HG02610 (cell line): ENCODE data around the gene EGFLAM.

Experiments
- ATAC-seq: cut with Tn5 transposase; IDR thresholded peaks from one replicate; pipeline ENCODE4 v1.9.1; 2021; ENCODE audit warnings: mild to moderate bottlenecking, moderate library complexity; ENCODE audit not compliant: unreplicated experiment

Gene EGFLAM

GRCh38 chr5:38265546-38266179, 7.3 kb downstream of the EGFLAM start:
- peak; percentile 85 for ATAC-seq

DNA sequence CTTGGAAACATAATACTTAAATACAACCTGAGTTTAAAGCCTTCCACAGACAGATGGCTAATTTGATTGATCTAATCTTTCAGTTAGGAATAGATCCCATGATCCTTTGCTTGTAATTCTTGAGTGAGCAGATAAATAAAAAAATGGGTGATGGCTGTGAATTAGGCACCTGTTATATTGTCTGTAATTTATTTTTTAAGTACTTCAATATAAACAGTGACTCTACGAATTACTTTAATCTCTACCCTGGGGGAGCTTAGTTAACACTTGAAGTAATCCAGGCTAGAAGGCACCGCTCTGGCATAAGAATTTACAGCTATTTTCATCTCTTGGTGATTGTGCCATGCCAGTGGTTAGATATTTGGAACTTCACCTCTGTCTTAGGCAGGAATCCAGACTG, 9.0 kb downstream of the EGFLAM start:
- ATAC-seq, result no peak

- ATAC-seq, result no peak
Observed at GRCh38 chr5:38273626-38274025, 15.3 kb downstream of the EGFLAM start.

GRCh38 chr5:38274370-38274769, 16.0 kb downstream of the EGFLAM start:
- no peak for ATAC-seq

DNA sequence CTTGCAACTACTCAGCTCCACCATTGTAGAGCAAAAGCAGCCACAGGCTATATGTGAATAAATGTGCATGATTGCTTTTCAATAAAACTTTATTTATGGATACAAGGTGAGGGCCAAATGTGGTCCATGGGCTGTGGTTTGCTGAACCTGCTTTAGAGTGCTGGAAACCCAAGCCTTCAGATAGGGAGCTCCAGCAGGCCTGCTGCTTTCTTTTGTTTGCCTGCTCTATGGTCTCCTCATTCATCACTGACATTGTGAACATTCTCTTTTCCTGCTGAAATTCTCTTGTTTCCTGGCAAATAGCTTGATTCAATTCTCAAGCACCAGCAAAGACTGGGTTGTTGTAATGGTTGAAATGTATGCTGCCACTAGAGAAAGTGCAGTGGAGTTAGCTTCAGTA, 26.0 kb downstream of the EGFLAM start:
- no peak for ATAC-seq

DNA sequence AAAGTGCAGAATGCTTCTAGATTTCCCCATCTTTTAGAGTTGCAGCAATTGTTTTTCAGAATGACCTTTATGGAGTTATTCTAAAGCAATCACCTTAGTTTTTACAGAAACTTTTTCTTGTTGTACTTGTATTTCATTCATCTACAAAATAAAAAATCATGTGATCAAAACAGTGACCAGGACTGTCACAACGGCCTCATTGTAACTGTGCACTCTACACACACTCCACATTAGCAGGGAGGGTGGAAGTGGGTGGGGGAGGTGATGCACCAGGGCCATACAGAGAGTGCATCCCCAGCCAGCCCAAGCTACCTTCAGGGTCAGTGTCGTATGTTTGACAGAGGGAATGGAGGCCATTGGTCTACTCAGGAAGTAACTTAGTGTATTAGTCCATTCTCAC, 26.9 kb downstream of the EGFLAM start:
- ATAC-seq, result no peak

DNA sequence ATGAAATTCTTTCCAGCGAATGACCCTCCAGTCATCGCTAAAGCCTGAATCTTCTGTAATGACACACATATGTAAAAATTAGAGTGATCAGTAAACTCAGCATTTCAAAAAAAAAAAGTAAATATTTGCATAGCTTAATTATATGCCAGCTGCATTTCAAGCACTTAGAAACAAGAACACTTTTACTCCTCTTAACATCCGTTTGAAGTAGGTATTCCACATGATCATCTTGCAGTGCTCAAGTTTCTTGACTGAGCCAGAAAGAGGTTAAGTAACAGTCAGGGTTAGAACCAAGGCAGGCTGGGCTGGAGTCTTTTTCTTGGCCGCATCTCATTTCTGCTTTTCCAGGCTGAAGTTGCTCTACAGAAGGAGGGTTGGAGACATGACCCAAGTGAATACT, 27.6 kb downstream of the EGFLAM start:
- ATAC-seq, result no peak

- no peak for ATAC-seq
Observed at GRCh38 chr5:38287124-38287523, 28.8 kb downstream of the EGFLAM start.

GRCh38 chr5:38289457-38289856, 31.1 kb downstream of the EGFLAM start:
- ATAC-seq, result no peak

DNA sequence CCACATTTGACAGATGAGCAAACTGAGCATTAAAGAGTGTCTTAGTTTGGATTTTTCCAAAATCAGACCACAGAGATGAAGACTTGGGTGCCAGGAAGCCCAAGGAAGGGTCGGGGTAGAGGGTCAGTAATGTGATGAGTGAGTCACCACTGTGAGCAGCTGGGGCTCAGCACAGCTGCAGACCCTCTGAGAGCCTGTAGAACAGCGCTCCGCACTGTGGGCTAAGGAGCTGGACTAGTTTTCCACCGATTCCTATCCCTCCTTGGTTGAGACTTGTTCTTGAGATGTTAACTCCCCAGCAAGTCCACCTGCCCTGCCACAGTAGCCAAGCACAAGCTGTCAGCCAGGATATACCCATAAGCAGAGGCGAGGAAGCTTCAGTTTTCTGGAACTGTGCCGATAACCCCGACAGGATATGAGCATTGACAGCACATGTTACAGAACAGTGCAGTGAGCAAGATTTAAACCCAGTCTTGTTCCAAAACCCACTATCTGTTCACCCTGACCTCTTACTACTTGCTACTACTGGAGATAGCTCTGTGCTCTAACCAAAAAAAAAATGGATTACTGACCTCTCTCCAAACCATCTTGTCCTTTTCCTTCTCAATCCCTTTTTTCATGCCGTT, 31.8 kb downstream of the EGFLAM start:
- ATAC-seq, result no peak

DNA sequence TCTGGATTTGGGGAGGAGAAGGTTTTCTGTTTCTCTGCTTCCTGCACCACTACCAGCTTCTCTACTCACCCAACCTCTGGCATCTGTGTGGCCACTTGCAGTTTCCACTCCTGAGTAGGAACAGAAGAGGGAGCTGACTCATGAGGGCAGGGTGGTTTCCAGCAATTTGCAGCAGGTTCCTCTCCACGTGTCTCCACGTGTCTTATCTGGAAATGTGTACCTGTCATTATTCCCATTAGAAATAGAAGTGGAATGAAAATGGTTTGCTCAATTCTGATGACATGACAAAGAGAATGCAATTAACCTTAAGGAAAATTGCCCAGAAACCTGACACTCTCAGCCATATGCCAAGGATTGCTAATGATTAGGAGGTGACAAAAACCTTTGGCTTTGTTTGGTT, 33.0 kb downstream of the EGFLAM start:
- no peak for ATAC-seq

GRCh38 chr5:38292228-38292627, 33.9 kb downstream of the EGFLAM start:
- ATAC-seq, result no peak

GRCh38 chr5:38295751-38296150, 37.4 kb downstream of the EGFLAM start:
- ATAC-seq, result no peak

GRCh38 chr5:38297830-38298608, 39.7 kb downstream of the EGFLAM start:
- no peak for ATAC-seq

DNA sequence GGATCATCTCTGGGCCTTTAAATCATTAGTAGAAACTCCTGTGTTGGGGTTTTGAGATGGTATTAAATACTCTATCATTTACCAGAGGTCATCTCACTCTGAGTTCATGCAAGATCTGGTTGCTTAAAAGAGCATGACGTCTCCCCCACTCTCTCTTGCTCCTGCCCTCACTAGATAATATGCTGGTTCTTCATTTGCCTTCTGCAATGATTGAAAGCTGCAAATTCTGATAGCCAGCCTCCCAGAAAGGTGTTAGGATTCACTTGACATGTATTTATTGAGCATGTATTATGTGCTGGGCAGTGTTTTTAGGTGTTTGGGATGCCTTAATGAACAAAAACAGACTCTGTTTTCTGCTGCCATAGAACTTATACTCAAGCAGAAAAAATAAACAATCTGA, 41.2 kb downstream of the EGFLAM start:
- ATAC-seq, result no peak

- ATAC-seq, result no peak
Observed at GRCh38 chr5:38305148-38305547, 46.8 kb downstream of the EGFLAM start.

- ATAC-seq, result no peak
Observed at GRCh38 chr5:38307845-38308244, 49.5 kb downstream of the EGFLAM start.

DNA sequence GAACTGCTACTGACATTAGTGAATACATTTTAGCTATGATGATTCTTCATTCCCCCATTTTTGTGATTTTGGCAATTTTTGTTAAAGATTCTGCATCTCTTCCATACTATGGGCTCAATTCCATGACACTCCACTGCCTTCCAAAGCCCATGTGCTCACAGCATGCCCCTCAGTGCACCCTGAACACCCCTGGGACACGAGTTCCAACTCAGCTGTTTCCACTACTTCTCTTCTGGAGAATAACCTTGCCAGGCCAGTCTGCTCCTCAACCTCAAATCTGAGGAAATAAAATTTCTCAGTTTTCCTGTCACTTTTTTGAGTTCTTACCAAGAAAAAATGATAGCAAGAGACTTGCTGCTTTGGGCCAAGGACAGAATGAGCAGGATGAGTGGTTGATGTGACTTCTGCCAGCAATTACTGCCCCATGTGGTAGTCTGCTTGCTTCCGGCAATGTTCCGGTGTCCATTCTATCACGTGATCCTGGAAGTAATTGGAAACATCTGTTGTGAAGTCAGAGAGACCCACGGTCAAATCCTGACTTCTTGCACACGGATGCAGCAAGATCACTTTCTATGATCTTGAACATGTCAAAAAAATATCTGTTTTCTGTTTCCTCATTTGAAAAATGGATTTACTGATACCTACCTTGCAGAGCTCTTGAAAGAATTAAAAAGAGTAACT, 58.3 kb downstream of the EGFLAM start:
- ATAC-seq, result no peak

GRCh38 chr5:38317868-38318267, 59.5 kb downstream of the EGFLAM start:
- no peak for ATAC-seq

DNA sequence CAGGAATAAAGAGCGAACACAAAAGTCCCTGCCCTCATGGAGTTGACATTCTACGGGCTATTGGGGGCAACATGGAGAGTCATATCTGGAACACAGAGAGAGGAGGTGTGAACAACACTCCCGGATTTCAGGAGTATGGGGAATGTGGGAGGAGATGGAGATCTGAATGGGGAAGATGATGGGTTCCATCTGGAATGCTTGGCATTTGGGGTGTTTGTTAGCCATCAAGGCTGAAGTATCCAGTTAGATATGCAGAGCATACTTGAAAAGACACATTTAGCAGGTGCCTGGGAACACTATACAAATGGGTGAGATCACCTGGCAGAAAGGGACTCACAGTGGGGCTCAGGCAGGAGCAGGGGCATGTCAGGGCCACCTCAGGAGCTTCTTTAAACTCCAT, 61.1 kb downstream of the EGFLAM start:
- ATAC-seq, result no peak

- no peak for ATAC-seq
Observed at GRCh38 chr5:38321978-38322377, 63.6 kb downstream of the EGFLAM start.
